ENCODE data around the gene SUPV3L1. TPM values are rescaled to one million over a fixed set of nuclear protein-coding genes. Genes with fewer than 3 reads are reported as not detected.
"Not testable (repeated sequence)": the region's sequence is repeated elsewhere in the genome, so short reads cannot be mapped to it uniquely, and the experiment has no call there.

The SUPV3L1 gene
- polyA plus RNA-seq, 1 donor (not counting 4 experiments of a cell fraction or from before 2014, with no cell fraction given): 34.1 TPM

- Histone ChIP-seq H3K27me3 (ENCODE audit: control insufficient read depth, extremely low read depth, insufficient read depth, low read length) (no peaks in the 10 kb centered on the region), H3K9me3 (ENCODE audit: control insufficient read depth, low read depth, low read length) (no peaks in the 10 kb centered on the region), H2AFZ (ENCODE audit: control insufficient read depth, low read length) (no peak overlapping the region), H4K20me1 (ENCODE audit: control insufficient read depth, extremely low read depth, insufficient read depth, low read length) (no peaks in the 10 kb centered on the region), H3K4me1 (ENCODE audit: control insufficient read depth, extremely low read depth, insufficient read depth, low read length) (no peaks in the 10 kb centered on the region), H3K9ac (ENCODE audit: control insufficient read depth, extremely low read depth, insufficient read depth, low read length) (no peak overlapping the region), H3K4me3 (ENCODE audit: control insufficient read depth in 2 of 3, extremely low read depth in 1 of 3, insufficient read depth in 2 of 3, low read depth in 1 of 3, low read length in 3 of 3) (no peak overlapping the region), H3K4me2 (ENCODE audit: control insufficient read depth, extremely low read depth, insufficient read depth, low read depth, low read length) (no peak overlapping the region), H3K27ac (ENCODE audit: control insufficient read depth, insufficient read depth, low read length) (no peak overlapping the region), H3K79me2 (ENCODE audit: control insufficient read depth, insufficient read depth, low read length) (no peaks in the 10 kb centered on the region), H3K9me1 (ENCODE audit: control insufficient read depth, extremely low read depth, insufficient read depth, low read length) (no peaks in the 10 kb centered on the region), H3K36me3 (ENCODE audit: control insufficient read depth in 2 of 2, extremely low read depth in 1 of 2, insufficient read depth in 2 of 2, low read length in 2 of 2) (peaks cover 13% of the 10 kb centered on the region in 2 experiments)
- DNase-seq (ENCODE audit: low read depth, low spot score) (no peak), FAIRE-seq (no peak)
- dilution Hi-C loops (cut with MboI; ENCODE audit: extremely low pct_ligation_motif_present, low sequenced_read_pairs): no loop called here
- TF ChIP-seq, protein P1, sequence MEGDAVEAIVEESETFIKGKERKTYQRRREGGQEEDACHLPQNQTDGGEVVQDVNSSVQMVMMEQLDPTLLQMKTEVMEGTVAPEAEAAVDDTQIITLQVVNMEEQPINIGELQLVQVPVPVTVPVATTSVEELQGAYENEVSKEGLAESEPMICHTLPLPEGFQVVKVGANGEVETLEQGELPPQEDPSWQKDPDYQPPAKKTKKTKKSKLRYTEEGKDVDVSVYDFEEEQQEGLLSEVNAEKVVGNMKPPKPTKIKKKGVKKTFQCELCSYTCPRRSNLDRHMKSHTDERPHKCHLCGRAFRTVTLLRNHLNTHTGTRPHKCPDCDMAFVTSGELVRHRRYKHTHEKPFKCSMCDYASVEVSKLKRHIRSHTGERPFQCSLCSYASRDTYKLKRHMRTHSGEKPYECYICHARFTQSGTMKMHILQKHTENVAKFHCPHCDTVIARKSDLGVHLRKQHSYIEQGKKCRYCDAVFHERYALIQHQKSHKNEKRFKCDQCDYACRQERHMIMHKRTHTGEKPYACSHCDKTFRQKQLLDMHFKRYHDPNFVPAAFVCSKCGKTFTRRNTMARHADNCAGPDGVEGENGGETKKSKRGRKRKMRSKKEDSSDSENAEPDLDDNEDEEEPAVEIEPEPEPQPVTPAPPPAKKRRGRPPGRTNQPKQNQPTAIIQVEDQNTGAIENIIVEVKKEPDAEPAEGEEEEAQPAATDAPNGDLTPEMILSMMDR (optimal IDR thresholded peaks at IDR 0.05 in 1 of 3, IDR thresholded peaks at IDR 0.05 in 1 of 3, conservative IDR thresholded peaks at IDR 0.05 in 1 of 3; ENCODE audit: extremely low read depth in 1 of 3, insufficient read depth in 2 of 3, low read length in 3 of 3): no peak
- TF ChIP-seq EZH2 (IDR thresholded peaks at IDR 0.05; ENCODE audit: low read length): no peak
These were observed 11.5 kb upstream of the SUPV3L1 start for GRCh38 chr10:69168493-69168892.

DNA sequence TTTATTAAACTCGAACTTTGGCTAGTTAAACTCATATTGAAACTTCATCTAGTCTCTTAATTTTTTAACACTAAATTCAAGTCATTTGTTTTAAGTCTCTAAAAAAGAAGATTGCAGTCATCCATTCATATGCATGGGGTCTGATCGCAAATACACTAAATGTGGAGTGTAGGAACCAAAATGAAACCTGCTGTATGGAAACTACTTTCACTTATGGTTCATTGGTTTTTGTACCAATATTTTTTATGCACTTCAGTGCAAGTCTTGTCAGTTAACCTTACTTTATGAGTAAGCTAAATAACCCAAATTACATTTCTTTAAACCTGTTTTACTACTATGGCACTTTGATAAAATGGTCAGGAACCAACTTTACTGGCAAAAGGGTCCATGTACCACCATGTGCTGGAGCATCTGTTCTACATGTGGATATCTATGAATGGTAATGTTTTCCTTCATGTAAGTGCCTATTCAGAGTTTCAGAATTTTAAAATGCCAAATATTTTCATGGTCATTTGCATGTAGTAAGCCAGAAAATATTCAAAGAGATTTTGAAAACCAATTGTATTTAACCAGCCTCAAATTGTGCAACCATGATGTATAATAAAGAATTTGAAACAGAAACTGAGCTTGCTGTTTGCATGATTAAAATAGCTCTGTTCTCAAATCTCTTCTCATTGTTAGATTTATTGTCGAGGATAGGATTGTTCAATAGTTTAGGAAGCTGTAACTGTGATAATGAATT lies 7.6 kb upstream of the SUPV3L1 start:
- Histone ChIP-seq H3K79me2 (ENCODE audit: control insufficient read depth, insufficient read depth, low read length) (no peaks in the 10 kb centered on the region), H3K9me1 (ENCODE audit: control insufficient read depth, extremely low read depth, insufficient read depth, low read length) (no peaks in the 10 kb centered on the region), H3K4me1 (ENCODE audit: control insufficient read depth, extremely low read depth, insufficient read depth, low read length) (no peaks in the 10 kb centered on the region), H2AFZ (ENCODE audit: control insufficient read depth, low read length) (no peak overlapping the region), H3K36me3 (ENCODE audit: control insufficient read depth in 2 of 2, extremely low read depth in 1 of 2, insufficient read depth in 2 of 2, low read length in 2 of 2) (peaks cover 7 to 10% of the 10 kb centered on the region in 2 experiments), H3K4me2 (ENCODE audit: control insufficient read depth, extremely low read depth, insufficient read depth, low read depth, low read length) (no peak overlapping the region), H3K27me3 (ENCODE audit: control insufficient read depth, extremely low read depth, insufficient read depth, low read length) (no peaks in the 10 kb centered on the region), H3K4me3 (ENCODE audit: control insufficient read depth in 2 of 3, extremely low read depth in 1 of 3, insufficient read depth in 2 of 3, low read depth in 1 of 3, low read length in 3 of 3) (no peak overlapping the region), H3K9me3 (ENCODE audit: control insufficient read depth, low read depth, low read length) (no peaks in the 10 kb centered on the region), H4K20me1 (ENCODE audit: control insufficient read depth, extremely low read depth, insufficient read depth, low read length) (no peaks in the 10 kb centered on the region), H3K9ac (ENCODE audit: control insufficient read depth, extremely low read depth, insufficient read depth, low read length) (no peak overlapping the region), H3K27ac (ENCODE audit: control insufficient read depth, insufficient read depth, low read length) (no peak overlapping the region)
- FAIRE-seq (no peak), DNase-seq (ENCODE audit: low read depth, low spot score) (no peak)
- no peak for TF ChIP-seq EZH2 (IDR thresholded peaks at IDR 0.05; ENCODE audit: low read length)
- TF ChIP-seq, protein P1 (optimal IDR thresholded peaks at IDR 0.05 in 1 of 3, IDR thresholded peaks at IDR 0.05 in 1 of 3, conservative IDR thresholded peaks at IDR 0.05 in 1 of 3; ENCODE audit: extremely low read depth in 1 of 3, insufficient read depth in 2 of 3, low read length in 3 of 3): no peak
- dilution Hi-C loops (cut with MboI; ENCODE audit: extremely low pct_ligation_motif_present, low sequenced_read_pairs): no loop called here

DNA sequence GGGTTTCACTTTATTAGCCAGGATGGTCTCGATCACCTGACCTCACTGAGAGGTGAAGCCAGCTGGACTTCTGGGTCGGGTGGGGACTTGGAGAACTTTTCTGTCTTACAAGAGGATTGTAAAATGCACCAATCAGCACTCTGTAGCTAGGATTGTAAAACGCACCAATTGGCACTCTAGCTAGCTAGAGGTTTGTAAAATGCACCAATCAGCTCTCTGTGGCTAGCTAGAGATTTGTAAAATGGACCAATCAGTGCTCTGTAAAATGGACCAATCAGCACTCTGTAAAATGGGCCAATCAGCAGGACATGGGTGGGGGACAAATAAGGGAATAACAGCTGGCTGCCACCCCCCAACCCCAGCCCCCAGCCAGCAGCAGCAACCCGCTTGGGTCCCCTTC lies 4.7 kb upstream of the SUPV3L1 start:
- dilution Hi-C loops (cut with MboI; ENCODE audit: extremely low pct_ligation_motif_present, low sequenced_read_pairs); H2AFZ ChIP-seq (ENCODE audit: control insufficient read depth, low read length); H3K36me3 ChIP-seq (ENCODE audit: control insufficient read depth in 2 of 2, extremely low read depth in 1 of 2, insufficient read depth in 2 of 2, low read length in 2 of 2); H3K79me2 ChIP-seq (ENCODE audit: control insufficient read depth, insufficient read depth, low read length); H3K27ac ChIP-seq (ENCODE audit: control insufficient read depth, insufficient read depth, low read length); H3K9me3 ChIP-seq (ENCODE audit: control insufficient read depth, low read depth, low read length); FAIRE-seq; H4K20me1 ChIP-seq (ENCODE audit: control insufficient read depth, extremely low read depth, insufficient read depth, low read length); H3K4me3 ChIP-seq (ENCODE audit: control insufficient read depth in 2 of 3, extremely low read depth in 1 of 3, insufficient read depth in 2 of 3, low read depth in 1 of 3, low read length in 3 of 3); H3K27me3 ChIP-seq (ENCODE audit: control insufficient read depth, extremely low read depth, insufficient read depth, low read length); DNase-seq (ENCODE audit: low read depth, low spot score); H3K9me1 ChIP-seq (ENCODE audit: control insufficient read depth, extremely low read depth, insufficient read depth, low read length); H3K4me1 ChIP-seq (ENCODE audit: control insufficient read depth, extremely low read depth, insufficient read depth, low read length); H3K9ac ChIP-seq (ENCODE audit: control insufficient read depth, extremely low read depth, insufficient read depth, low read length); H3K4me2 ChIP-seq (ENCODE audit: control insufficient read depth, extremely low read depth, insufficient read depth, low read depth, low read length): not testable (repeated sequence)

Measured in keratinocyte (primary cell).